ENCODE results near the gene C6orf163. TPM values are rescaled to one million over a fixed set of nuclear protein-coding genes. Genes with fewer than 3 reads are reported as not detected.
A peak's percentile ranks its signal among the peaks of the same experiment; 100 is the strongest.
"Not testable (repeated sequence)": the region's sequence is repeated elsewhere in the genome, so short reads cannot be mapped to it uniquely, and the experiment has no call there.

Gene C6orf163
- polyA plus RNA-seq (2012; ENCODE audit: missing spikeins), result 1.6 TPM

DNA sequence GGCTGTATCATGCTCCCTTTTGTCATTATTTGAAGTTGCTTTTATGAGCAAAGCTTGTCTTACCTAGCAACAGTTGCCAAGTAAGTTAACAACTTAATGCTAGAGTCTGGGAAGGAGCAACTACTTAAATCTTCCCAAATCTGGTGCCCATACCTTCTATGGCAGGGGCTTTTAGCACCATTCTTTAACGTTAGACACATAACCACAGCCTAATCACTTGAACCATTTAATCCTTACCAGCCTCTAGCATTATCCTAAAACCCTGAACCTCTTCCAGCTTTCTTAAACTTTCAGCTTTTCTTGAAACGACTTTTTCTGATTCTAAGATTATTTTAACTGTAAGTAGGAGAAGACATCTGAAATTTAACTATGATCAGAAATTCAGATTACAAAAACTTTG, at the start of gene C6orf163:
Gene C6orf163, plus strand, starts transcription at position 83 of the 400 bp plus-strand sequence. Its CDS starts 287 bp downstream, at position 370.
- DNase-seq (ENCODE audit: insufficient read length), result no peak
- no peak for FAIRE-seq
- TF ChIP-seq POLR2A (IDR thresholded peaks at IDR 0.05; ENCODE audit: low read depth, low read length) (no peak), TAF1 (IDR thresholded peaks at IDR 0.05; ENCODE audit: borderline replicate concordance, low read depth, low read length) (no peak), POLR2AphosphoS5 (IDR thresholded peaks at IDR 0.05; ENCODE audit: low read depth, low read length) (no peak)

DNA sequence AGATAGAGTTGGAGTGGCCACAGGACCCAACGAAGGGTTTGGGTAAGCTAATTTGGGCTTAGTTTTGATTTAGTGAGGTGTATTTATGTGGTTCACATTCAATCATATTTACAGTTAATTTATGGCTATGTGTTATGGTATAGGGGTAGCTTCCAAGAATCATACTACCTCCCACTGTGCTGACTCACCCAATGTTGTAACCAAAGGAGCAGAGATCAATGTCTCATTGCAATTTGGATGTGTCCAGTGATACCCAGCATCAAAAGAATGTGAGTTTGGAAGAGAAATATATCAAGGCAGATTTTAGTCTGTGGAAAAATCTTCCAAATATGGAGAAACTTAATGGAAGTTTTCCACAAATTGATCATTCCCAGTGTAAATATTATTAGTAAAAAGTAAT, 47.5 kb upstream of the C6orf163 start:
- no peak for DNase-seq (ENCODE audit: insufficient read length)
- FAIRE-seq, result no peak
- TF ChIP-seq TAF1 (IDR thresholded peaks at IDR 0.05; ENCODE audit: borderline replicate concordance, low read depth, low read length) (no peak), POLR2A (IDR thresholded peaks at IDR 0.05; ENCODE audit: low read depth, low read length) (no peak), POLR2AphosphoS5 (IDR thresholded peaks at IDR 0.05; ENCODE audit: low read depth, low read length) (no peak)

DNA sequence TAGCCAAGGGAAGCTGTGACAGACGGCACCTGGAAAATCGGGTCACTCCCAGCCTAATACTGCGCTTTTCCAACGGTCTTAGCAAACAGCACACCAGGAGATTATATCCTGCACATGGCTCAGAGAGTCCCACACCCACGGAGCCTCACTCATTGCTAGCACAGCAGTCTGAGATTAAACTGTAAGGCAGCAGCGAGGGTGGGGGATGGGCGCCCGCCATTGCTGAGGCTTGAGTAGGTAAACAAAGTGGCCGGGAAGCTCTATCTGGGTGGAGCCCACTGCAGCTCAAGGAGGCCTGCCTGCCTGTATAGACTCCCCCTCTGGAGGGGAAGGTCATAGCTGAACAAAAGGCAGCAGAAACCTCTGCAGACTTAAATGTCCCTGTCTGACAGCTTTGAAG, 43.3 kb upstream of the C6orf163 start:
- not testable (repeated sequence) for DNase-seq (ENCODE audit: insufficient read length); FAIRE-seq

DNA sequence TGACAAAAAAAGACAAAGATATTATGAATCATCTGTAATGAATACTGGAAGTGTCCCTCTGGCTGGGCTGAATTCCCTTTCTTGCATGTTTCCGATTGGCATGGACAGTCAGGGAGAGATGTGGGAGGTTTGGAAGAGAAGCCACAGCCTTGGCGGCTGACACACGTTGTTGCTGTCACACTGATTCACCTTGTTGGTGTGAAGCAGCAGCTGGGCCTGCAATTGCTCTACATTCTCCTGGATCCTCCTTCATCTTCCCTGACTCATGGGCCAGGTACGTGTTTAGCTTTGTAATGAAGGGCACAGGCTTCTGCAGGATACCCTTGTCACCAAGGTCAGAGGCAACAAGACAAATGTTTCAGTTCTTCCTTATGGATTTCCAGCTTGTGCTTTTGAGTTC, 35.6 kb upstream of the C6orf163 start:
- FAIRE-seq, result no peak
- TF ChIP-seq POLR2AphosphoS5 (IDR thresholded peaks at IDR 0.05; ENCODE audit: low read depth, low read length), result no peak
- TF ChIP-seq TAF1 (IDR thresholded peaks at IDR 0.05; ENCODE audit: borderline replicate concordance, low read depth, low read length), result no peak
- TF ChIP-seq POLR2A (IDR thresholded peaks at IDR 0.05; ENCODE audit: low read depth, low read length), result no peak
- DNase-seq (ENCODE audit: insufficient read length), result no peak

DNA sequence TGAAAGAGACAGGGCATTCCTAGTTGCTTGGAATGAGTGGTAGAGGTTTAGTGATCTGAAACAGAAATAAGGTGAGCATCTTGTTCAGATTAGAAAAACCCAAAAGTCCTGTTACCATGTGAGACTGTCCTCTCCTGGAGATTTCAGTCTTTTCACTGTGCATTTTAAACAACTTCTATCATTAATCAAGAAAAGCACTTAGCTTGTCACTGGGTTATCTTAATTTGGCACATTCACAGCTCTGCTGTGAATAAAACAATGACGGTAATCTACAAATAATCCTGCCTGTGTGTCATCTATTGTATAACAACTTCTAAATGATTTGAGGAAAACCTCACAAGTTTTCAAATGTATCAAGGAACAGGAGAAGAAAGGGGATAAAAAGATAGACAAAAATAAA, 31.8 kb upstream of the C6orf163 start:
- no peak for TF ChIP-seq TAF1 (IDR thresholded peaks at IDR 0.05; ENCODE audit: borderline replicate concordance, low read depth, low read length)
- TF ChIP-seq POLR2A (IDR thresholded peaks at IDR 0.05; ENCODE audit: low read depth, low read length), result no peak
- TF ChIP-seq POLR2AphosphoS5 (IDR thresholded peaks at IDR 0.05; ENCODE audit: low read depth, low read length), result no peak
- no peak for FAIRE-seq

DNA sequence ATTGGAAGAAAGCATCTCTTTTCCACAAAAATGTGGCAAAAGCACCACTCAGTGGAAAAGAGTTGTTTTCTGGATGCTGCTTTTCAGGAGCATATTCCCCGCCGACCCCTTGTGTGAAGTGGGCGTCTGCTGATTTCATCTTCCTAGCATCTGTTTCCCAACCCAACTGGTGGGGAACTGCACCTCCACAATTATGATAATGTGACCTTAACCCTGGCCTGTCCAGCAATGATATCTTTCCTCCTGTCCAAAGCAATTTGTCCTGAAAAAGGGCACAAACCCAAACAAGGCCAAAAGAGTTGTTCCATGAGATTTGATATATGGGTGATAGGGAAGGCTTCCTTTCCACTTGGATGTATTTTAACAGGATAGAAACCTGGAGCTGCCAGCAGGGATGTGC, 29.5 kb upstream of the C6orf163 start:
- DNase-seq (ENCODE audit: insufficient read length), result no peak
- no peak for FAIRE-seq
- TF ChIP-seq TAF1 (IDR thresholded peaks at IDR 0.05; ENCODE audit: borderline replicate concordance, low read depth, low read length) (no peak), POLR2AphosphoS5 (IDR thresholded peaks at IDR 0.05; ENCODE audit: low read depth, low read length) (no peak), POLR2A (IDR thresholded peaks at IDR 0.05; ENCODE audit: low read depth, low read length) (no peak)

More for the DNA sequence above, 31.8 kb upstream of the C6orf163 start:
- DNase-seq (ENCODE audit: insufficient read length), result no peak

DNA sequence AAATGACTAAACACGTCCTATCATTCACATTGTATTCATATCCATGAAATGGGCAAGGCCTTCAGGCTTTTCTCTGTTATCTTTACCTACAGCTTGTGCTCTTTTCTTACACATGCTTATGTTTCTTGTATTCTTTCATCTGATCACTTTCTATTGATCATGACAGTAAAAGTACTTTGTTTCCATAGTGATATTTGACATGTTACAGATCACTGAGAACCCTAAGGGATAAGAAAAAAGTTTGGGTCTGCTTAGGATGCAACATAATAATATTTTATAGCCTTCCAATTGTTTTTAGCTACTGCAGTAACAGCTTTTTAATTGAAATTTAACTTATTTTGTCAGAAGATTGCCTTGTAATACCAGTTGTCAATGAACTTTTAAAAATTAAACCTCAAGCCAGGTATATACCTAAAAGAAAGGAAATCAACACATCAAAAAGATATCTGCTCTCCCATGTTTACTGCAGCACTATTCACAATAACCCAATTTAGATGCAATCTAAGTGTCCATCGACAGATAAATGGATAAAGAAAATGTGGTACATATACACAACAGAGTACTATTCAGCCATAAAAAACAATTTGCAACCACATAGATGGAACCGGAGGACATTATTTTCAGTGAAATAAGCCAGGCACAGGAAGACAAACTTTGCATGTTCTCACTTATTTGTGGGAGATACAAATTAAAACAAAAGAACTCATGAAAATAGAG, 25.2 kb upstream of the C6orf163 start:
- TF ChIP-seq POLR2A (IDR thresholded peaks at IDR 0.05; ENCODE audit: low read depth, low read length) (no peak), TAF1 (IDR thresholded peaks at IDR 0.05; ENCODE audit: borderline replicate concordance, low read depth, low read length) (no peak), POLR2AphosphoS5 (IDR thresholded peaks at IDR 0.05; ENCODE audit: low read depth, low read length) (no peak)
- FAIRE-seq (no peak), DNase-seq (ENCODE audit: insufficient read length) (no peak)

DNA sequence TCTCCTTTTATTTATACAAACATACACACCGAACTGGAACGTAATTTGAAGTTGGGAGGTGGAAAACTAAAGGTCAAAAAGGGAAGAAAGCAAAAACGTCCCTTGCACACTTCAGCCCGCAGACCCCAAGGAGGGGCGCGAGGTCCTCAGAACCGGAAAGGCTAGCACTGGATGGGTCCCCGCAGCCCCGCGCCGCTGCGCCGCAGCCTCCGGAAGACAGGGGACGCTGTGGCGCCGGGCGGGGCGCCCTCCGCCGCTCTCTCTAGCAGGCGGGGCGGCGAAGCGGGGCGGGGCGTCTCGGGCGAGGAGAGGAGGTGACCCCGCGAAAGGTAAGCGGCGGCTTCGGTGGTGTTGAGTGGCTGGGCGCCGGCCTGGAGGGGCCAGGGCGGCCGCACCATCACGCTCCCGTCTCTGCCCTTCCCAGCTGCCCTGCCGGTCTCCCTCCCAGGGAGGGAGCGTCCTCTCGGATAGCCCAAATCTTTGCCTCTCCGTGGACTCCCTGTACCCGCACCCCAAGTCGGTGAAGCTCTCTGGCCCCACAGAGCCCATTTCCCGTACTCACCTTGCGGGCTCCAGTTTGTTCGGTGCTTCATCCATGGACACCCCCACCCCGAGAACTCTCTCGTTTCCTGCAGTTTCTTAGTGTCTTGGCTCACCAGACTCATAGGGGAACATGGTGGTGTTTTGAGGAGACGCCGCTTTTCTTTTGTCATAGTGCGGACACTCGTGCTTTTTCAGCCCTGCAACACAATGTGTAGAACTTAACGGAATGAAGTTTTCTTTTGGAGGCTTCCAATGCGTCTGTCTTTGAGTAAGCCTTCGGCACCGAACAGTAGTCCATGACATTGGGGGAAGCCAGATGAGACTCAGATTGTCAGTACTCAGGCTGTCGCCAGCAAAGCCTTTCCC, 22.1 kb upstream of the C6orf163 start, which contains the start of gene SMIM8:
Gene SMIM8, plus strand, starts transcription at position 285 of the 909 bp plus-strand sequence. CDS start 14,444 bp downstream, outside the sequence.
- TF ChIP-seq POLR2A (IDR thresholded peaks at IDR 0.05; ENCODE audit: low read depth, low read length) (peak; percentile 79), POLR2AphosphoS5 (IDR thresholded peaks at IDR 0.05; ENCODE audit: low read depth, low read length) (peak; percentile 76; the same call in 1 of the 2 replicates), TAF1 (IDR thresholded peaks at IDR 0.05; ENCODE audit: borderline replicate concordance, low read depth, low read length) (0 out of 2 replicates have a peak, but pooled peaks have one; percentile 58)
- DNase-seq (ENCODE audit: insufficient read length), result peak; percentile 86
- peak; percentile 87 for FAIRE-seq

DNA sequence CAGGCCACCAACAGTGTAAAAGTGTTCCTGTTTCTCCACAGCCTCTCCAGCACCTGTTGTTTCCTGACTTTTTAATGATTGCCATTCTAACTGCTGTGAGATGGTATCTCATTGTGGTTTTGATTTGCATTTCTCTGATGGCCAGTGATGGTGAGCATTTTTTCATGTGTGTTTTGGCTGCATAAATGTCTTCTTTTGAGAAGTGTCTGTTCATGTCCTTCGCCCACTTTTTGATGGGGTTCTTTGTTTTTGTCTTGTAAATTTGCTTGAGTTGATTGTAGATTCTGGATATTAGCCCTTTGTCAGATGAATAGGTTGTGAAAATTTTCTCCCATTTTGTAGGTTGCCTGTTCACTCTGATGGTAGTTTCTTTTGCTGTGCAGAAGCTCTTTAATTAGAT, 20.7 kb upstream of the C6orf163 start:
- not testable (repeated sequence) for FAIRE-seq; DNase-seq (ENCODE audit: insufficient read length)

DNA sequence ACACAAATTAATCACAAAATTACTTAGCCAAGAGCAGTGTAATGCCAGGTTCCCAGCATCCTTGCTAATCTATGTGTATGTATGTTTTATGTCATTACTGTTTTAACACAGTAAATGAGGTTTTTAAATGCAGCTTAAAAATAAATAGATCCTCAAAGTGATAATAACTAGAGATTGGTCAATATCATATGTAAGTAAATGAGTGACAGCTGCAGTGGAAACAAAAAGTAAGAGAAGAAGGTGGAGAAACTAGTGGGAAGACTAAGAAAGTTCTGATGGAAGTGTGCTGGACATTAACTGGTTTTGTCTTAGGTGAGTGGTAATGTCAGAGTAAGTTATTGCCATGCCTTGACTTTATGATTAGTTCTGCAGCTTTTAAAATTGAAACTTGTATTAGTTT, 13.7 kb upstream of the C6orf163 start:
- DNase-seq (ENCODE audit: insufficient read length) (no peak), FAIRE-seq (no peak)
- TF ChIP-seq POLR2A (IDR thresholded peaks at IDR 0.05; ENCODE audit: low read depth, low read length) (no peak), TAF1 (IDR thresholded peaks at IDR 0.05; ENCODE audit: borderline replicate concordance, low read depth, low read length) (no peak)

DNA sequence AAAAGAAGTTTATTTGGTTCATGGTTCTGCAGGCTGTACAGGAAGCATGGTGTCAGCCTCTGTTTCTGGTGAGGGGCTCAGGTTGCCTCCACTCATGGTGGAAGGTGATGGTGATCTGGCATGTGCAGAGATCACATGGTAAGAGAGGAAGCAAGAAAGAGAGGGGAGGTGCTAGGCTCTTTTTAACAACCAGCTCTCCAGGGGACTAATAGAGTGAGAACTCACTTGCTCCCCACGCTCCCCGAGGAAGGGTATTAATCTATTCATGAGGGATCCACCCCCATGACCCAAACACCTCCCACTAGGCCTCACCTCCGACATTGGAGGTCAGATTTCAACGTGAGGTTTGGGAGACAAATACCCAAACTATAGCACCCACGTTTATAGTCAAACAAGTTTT, 11.6 kb upstream of the C6orf163 start:
- DNase-seq (ENCODE audit: insufficient read length) (no peak), FAIRE-seq (no peak)
- TF ChIP-seq POLR2AphosphoS5 (IDR thresholded peaks at IDR 0.05; ENCODE audit: low read depth, low read length), result no peak
- TF ChIP-seq TAF1 (IDR thresholded peaks at IDR 0.05; ENCODE audit: borderline replicate concordance, low read depth, low read length), result no peak
- TF ChIP-seq POLR2A (IDR thresholded peaks at IDR 0.05; ENCODE audit: low read depth, low read length), result no peak

Data from GM12892 (cell line).